NCI-H2196 (cell line): ENCODE measurements around the gene APCDD1.
"Not testable (repeated sequence)": the region's sequence is repeated elsewhere in the genome, so short reads cannot be mapped to it uniquely, and the experiment has no call there.

ENCODE experiments used
- DNase-seq: peaks from one replicate; lab custom pipeline; 2025; ENCODE audit not compliant: unreplicated experiment; lab: John Stamatoyannopoulos, UW

Gene APCDD1

GRCh38 chr18:10461989-10462388 lies 7.6 kb downstream of the APCDD1 start:
- DNase-seq, result no peak

DNA sequence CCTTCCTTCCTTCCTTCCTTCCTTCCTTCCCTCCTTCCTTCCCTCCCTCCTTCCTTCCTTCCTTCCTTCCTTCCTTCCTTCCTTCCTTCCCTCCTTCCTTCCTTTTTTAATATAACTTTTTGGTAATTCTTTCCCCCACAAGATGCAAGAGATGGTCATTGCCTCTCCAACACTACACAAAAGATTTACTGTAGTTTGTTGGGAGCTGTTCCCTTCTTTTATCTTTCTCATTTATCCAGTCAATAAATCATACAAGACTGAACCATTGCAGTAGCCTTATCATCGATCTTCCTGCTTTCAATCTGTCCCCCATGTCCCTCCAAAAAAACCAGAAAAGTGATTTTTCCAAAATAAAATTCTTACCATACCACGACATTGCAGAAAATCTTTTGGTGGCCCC lies 8.2 kb downstream of the APCDD1 start:
- no peak for DNase-seq

GRCh38 chr18:10463096-10463495 lies 8.7 kb downstream of the APCDD1 start:
- DNase-seq, result no peak

- no peak for DNase-seq
These were observed 9.3 kb downstream of the APCDD1 start for GRCh38 chr18:10463741-10464140.

DNA sequence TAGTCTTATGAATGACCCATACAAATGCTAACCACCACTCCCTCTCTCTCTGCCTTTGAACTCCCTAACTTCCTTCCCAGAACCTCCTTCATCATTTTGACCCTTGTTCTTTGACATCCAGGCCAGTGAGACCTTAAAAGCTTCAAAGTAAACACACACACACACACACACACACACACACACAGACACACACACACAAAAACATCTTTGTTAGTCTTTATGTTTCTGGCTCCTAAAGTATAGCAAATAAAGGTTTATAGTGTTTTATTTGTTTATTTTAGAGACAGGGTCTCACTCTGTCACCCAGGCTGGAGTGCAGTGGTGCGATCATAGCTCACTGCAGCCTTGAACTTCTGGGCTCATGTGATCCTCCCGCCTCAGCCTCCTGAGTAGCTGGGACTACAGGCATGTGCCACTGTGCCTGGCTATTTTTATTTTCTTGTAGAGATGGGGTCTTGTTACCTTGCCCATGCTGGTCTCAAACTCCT lies 9.8 kb downstream of the APCDD1 start:
- not testable (repeated sequence) for DNase-seq

GRCh38 chr18:10465174-10465939 lies 10.9 kb downstream of the APCDD1 start:
- no peak for DNase-seq

DNA sequence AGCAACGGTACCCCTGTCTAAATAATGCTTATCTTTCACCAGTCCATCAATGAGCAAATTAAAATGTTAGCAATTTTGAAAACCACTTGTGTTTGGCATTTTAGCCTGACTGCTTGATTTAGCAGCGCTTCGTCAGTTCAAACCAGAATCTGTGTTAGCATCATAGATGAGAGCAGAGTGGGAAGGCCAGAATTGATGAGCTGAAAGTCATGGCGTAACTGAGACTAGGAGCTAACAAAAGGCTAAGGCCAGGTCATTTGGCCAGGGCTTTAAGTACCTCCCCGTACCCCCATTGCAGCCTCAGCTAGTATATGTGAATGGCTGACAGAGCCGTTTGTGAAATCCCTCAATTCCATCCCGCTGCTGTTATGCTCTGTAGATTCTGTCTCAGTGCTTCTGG lies 16.0 kb downstream of the APCDD1 start:
- DNase-seq, result no peak

DNA sequence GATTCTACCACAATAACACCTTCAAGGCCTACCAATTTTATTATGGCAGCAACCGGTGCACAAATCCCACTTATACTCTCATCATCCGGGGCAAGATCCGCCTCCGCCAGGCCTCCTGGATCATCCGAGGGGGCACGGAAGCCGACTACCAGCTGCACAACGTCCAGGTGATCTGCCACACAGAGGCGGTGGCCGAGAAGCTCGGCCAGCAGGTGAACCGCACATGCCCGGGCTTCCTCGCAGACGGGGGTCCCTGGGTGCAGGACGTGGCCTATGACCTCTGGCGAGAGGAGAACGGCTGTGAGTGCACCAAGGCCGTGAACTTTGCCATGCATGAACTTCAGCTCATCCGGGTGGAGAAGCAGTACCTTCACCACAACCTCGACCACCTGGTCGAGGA lies 17.1 kb downstream of the APCDD1 start:
- DNase-seq, result no peak

DNA sequence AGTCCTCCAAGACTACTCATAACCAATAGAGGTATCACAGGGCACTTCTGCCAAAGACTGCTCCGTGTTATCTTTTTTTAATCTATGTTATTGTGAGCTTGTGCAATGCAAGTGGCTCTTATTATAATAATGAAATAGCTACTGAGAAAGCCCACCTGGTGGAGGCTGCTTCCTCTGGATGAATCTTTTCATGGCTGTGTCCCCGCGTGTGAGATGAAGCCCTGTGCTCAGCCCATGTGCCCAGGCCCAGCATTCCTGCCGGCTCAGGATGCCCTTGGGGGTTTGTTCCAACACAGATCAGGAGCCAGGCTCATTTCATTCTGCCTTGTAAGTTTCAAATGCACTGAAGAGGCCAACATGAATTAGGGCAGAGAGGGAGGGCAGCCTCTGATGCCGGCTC lies 18.7 kb downstream of the APCDD1 start:
- DNase-seq, result no peak

GRCh38 chr18:10474309-10474708 lies 19.9 kb downstream of the APCDD1 start:
- DNase-seq, result no peak

GRCh38 chr18:10475276-10475653 lies 20.8 kb downstream of the APCDD1 start:
- DNase-seq, result no peak

- no peak for DNase-seq
These were observed 21.3 kb downstream of the APCDD1 start for GRCh38 chr18:10475654-10476291.

GRCh38 chr18:10476338-10476791 lies 21.9 kb downstream of the APCDD1 start:
- DNase-seq, result no peak

DNA sequence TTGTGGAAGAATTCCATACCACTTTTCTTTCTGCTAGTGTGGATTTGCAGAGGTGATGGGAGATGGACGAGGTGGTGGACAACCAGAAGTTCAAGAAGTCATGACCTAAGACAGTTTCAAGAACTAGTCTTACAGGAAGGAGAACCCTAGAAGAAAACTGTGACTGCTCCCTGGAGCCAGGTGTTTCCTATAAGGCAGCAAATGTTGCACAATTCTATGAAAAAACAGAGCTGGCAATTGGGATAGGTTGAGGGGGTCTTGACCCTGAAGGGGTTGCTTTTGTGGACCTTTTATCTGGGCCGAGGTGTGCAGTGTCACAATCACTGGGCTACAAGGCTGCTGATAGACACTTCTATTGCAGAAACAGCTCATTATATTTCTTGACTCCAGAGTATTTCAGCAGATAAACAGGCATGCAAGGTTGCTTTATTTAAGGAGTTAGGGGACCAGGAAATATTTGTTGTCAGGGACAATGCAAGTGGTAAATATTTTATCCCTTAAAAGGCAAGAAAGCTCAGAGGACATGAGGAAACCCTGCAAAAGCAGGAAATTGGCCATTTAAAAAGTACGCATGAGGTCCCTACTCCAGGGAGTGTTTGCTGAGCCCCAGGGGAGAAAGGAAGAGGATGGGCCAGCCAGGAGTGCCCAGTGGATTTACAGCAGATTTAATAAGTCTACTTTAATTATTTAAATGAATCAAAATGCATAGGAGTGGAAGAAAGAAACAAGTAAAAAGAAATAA lies 22.9 kb downstream of the APCDD1 start:
- DNase-seq, result no peak

GRCh38 chr18:10477863-10478260 lies 23.4 kb downstream of the APCDD1 start:
- DNase-seq, result no peak

DNA sequence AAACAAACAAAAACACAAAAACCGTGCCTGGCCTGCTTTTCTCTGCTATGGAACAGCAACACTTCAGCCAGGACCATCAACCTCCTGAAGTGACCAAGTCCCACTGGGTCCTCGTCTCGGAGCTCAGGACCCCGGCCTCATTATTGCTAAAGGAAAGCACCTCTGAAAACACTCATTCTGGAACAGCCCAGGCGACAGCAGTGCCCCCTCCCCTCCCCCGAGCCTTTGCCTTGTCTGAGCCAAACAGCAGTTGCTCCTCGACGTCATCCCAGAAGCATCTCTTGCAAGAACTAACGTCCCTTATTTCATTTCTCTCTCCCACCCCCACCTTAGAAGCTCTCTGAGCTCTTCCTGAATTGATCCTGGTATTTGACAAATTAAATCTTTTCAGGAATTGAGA lies 27.4 kb downstream of the APCDD1 start:
- no peak for DNase-seq

DNA sequence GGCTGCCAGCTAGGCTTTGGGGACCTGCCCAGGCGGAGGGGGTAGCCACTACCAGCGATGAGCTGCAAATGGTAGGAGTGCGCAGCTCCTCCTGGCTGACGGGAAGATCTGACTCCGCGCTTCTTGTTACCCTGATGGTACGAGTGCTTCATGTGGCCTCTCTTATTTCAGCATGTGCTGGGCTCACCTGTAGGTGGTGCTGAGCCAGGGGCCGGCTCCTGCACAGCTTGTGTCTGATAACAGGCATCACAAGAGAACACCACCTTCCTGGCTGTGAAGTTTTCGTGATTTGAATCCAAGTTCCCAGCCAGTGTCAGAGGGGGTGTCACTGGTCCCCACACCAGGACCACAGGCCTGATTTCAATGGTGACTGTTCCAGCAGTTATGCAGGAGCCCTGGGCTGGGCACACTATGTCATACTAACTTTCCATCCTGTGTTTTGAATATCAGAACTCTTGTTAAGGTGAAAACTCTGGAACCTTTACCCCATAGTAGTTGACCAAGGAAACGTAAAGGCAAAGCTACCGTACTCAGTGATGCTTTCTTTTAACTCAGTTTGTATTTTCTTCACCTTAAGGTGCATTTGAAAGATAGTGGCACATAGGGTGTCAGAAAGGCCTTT lies 28.0 kb downstream of the APCDD1 start:
- no peak for DNase-seq

GRCh38 chr18:10482985-10483949 lies 28.8 kb downstream of the APCDD1 start:
- DNase-seq, result no peak

- DNase-seq, result no peak
These were observed 31.0 kb downstream of the APCDD1 start for GRCh38 chr18:10485475-10485874.

GRCh38 chr18:10486362-10486761 lies 31.9 kb downstream of the APCDD1 start:
- no peak for DNase-seq
